DOHH2 (cell line): ENCODE results near the gene SPTLC2.

ENCODE experiments used
- H3F3A ChIP-seq: fragments of 200-600 bp; sonication (generic), shearing (Covaris generic); 2 replicates; pipeline ENCODE4 v1.6.0; 2016; ENCODE audit warnings: antibody characterized with exemption, mild to moderate bottlenecking; ENCODE audit not compliant: control insufficient read depth, insufficient read depth
- H3K27ac ChIP-seq: fragments of 200-600 bp; sonication (generic); 2 replicates; pipeline ENCODE4 v1.5.1; 2014; ENCODE audit warnings: low read depth, mild to moderate bottlenecking, low read length, moderate library complexity
- H3K27me3 ChIP-seq: fragments of 200-600 bp; sonication (generic); 2 replicates; pipeline ENCODE4 v1.6.1; 2014; ENCODE audit warnings: mild to moderate bottlenecking, low read length, mixed read lengths; ENCODE audit not compliant: control insufficient read depth
- H3K36me3 ChIP-seq: fragments of 200-600 bp; sonication (generic); 2 replicates; pipeline ENCODE4 v1.6.1; 2014; ENCODE audit warnings: mild to moderate bottlenecking, low read length, moderate library complexity, mixed read lengths; ENCODE audit not compliant: control insufficient read depth
- H3K4me1 ChIP-seq: fragments of 200-600 bp; sonication (generic); 2 replicates; pipeline ENCODE4 v1.6.1; 2014; ENCODE audit warnings: mild to moderate bottlenecking, low read length, mixed read lengths; ENCODE audit not compliant: control insufficient read depth
- H3K4me2 ChIP-seq: fragments of 200-600 bp; sonication (generic); 2 replicates; pipeline ENCODE4 v1.6.0; 2014; ENCODE audit warnings: mild to moderate bottlenecking, low read length, moderate library complexity
- H3K4me3 ChIP-seq: fragments of 200-600 bp; sonication (generic); 2 replicates; pipeline ENCODE4 v1.5.1; 2014; ENCODE audit warnings: mild to moderate bottlenecking, low read length, mixed read lengths
- H3K79me2 ChIP-seq: fragments of 200-600 bp; sonication (generic); 2 replicates; pipeline ENCODE4 v1.6.1; 2014; ENCODE audit warnings: mild to moderate bottlenecking, low read length, mixed read lengths; ENCODE audit not compliant: control insufficient read depth
- H3K9me2 ChIP-seq: fragments of 200-600 bp; sonication (generic); replicated peaks from 2 replicates; pipeline ENCODE4 v1.6.1; 2014; ENCODE audit warnings: mild to moderate bottlenecking, low read length, mixed read lengths; ENCODE audit not compliant: control insufficient read depth
- H3K9me3 ChIP-seq: fragments of 200-600 bp; sonication (generic); 2 replicates; pipeline ENCODE4 v1.6.1; 2014; ENCODE audit warnings: antibody characterized with exemption, low read length, mixed read lengths; ENCODE audit not compliant: control insufficient read depth, insufficient read depth
- H4K20me1 ChIP-seq: fragments of 200-600 bp; sonication (generic); 2 replicates; pipeline ENCODE4 v1.6.0; 2014; ENCODE audit warnings: low read depth, mild to moderate bottlenecking, antibody characterized with exemption, low read length, moderate library complexity; ENCODE audit not compliant: control insufficient read depth, insufficient read depth
- CTCF ChIP-seq: fragments of 200-600 bp; sonication (generic); IDR thresholded peaks from one replicate; pipeline ENCODE4 v1.5.1; 2014; ENCODE audit warnings: antibody characterized with exemption, mild to moderate bottlenecking, low read depth, low read length; ENCODE audit not compliant: poor library complexity, severe bottlenecking
- EZH2phosphoT487 ChIP-seq: fragments of 200-600 bp; sonication (generic); IDR thresholded peaks from 2 replicates; pipeline ENCODE4 v1.6.1; 2017; ENCODE audit warnings: borderline replicate concordance, mild to moderate bottlenecking, antibody characterized with exemption, low read length, moderate library complexity, mixed read lengths

The SPTLC2 gene

DNA sequence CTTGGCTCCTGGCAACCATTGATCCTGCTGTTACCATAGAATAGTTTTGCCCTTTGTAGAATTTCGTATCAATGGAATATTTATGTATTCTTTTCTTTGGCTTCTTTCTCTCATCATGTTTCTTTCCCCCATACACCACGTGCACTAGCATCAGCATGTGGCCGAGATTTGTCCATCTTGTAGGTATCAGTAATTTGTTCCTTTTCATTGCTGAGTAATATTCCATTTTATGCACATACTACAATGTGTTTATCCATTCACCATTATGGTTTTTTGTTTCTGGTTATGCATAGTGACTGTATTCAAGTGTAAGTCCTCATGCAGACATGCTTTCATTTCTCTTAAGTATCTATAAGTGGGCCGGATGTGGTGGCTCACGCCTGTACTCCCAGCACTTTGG lies 113.3 kb downstream of the SPTLC2 start:
- H3K4me1 ChIP-seq = peaks cover 26% of the 10 kb centered on the region
- H3K36me3 ChIP-seq = peaks cover 4% of the 10 kb centered on the region; the same call in 1 of the 2 replicates
- no peaks in the 10 kb centered on the region for H3K9me3 ChIP-seq
- no peaks in the 10 kb centered on the region for H3K9me2 ChIP-seq
- no peak overlapping the region for H3K4me3 ChIP-seq
- H3F3A ChIP-seq = peaks cover 6% of the 10 kb centered on the region; the same call in 1 of the 2 replicates
- H3K27me3 ChIP-seq = peaks cover 24% of the 10 kb centered on the region
- H4K20me1 ChIP-seq = no peaks in the 10 kb centered on the region
- TF ChIP-seq EZH2phosphoT487 (no peak), CTCF (no peak)
- H3K4me2 ChIP-seq = no peak overlapping the region
- no peaks in the 10 kb centered on the region for H3K79me2 ChIP-seq
- no peak overlapping the region for H3K27ac ChIP-seq

GRCh38 chr14:77502109-77502782 lies 114.2 kb downstream of the SPTLC2 start:
- Histone ChIP-seq H3K4me1 (peaks cover 30% of the 10 kb centered on the region), H3K9me3 (no peaks in the 10 kb centered on the region), H3K4me3 (no peak overlapping the region), H3K36me3 (no peaks in the 10 kb centered on the region), H3K27ac (no peak overlapping the region), H3K4me2 (no peak overlapping the region), H4K20me1 (no peaks in the 10 kb centered on the region), H3K27me3 (peaks cover 29% of the 10 kb centered on the region), H3F3A (peaks cover 6% of the 10 kb centered on the region; the same call in 1 of the 2 replicates), H3K9me2 (no peaks in the 10 kb centered on the region), H3K79me2 (no peaks in the 10 kb centered on the region)
- TF ChIP-seq EZH2phosphoT487 = no peak
- no peak for TF ChIP-seq CTCF

GRCh38 chr14:77498984-77499527 lies 117.4 kb downstream of the SPTLC2 start:
- H3K79me2 ChIP-seq = no peaks in the 10 kb centered on the region
- H3K4me1 ChIP-seq = peaks cover 30% of the 10 kb centered on the region
- H3K4me2 ChIP-seq = peak overlapping the region; percentile 89
- peaks cover 4% of the 10 kb centered on the region; the same call in 1 of the 2 replicates for H3F3A ChIP-seq
- H4K20me1 ChIP-seq = no peaks in the 10 kb centered on the region
- H3K9me3 ChIP-seq = no peaks in the 10 kb centered on the region
- peak; percentile 98; the same call in 1 of the 2 replicates for TF ChIP-seq EZH2phosphoT487
- TF ChIP-seq CTCF = no peak
- H3K27me3 ChIP-seq = peaks cover 29% of the 10 kb centered on the region
- H3K9me2 ChIP-seq = no peaks in the 10 kb centered on the region
- no peaks in the 10 kb centered on the region for H3K36me3 ChIP-seq
- peak overlapping the region; percentile 73 for H3K4me3 ChIP-seq
- no peak overlapping the region for H3K27ac ChIP-seq
